ENCODE results near the gene PIH1D2. TPM values are rescaled to one million over a fixed set of nuclear protein-coding genes. Genes with fewer than 3 reads are reported as not detected.
"Not testable (repeated sequence)": the region's sequence is repeated elsewhere in the genome, so short reads cannot be mapped to it uniquely, and the experiment has no call there.

Gene PIH1D2
- total RNA-seq, 4 donors from 2014 or later: 0.38 to 2.4 (median 0.90) TPM

- 96 to 97% methylated on average over 3 of the region's 3 CpGs for WGBS, 2 donors
- intact Hi-C loops (cut with DNase I; ENCODE audit: low total_unique reads): no loop called here
These were observed 39.9 kb downstream of the PIH1D2 start for GRCh38 chr11:112033902-112034301.

GRCh38 chr11:112029460-112029859 is 44.4 kb downstream of the PIH1D2 start:
- TF ChIP-seq CTCF (IDR thresholded peaks at IDR 0.05): no peak
- no peak for TF ChIP-seq POLR2A (IDR thresholded peaks at IDR 0.05)
- WGBS, 2 donors: 92 to 96% methylated on average over 2 of the region's 2 CpGs
- no peak for DNase-seq (ENCODE audit: low spot score in 2 of 2)
- no peak overlapping the region for H3K4me3 ChIP-seq (ENCODE audit: low read depth, poor library complexity, severe bottlenecking)
- intact Hi-C loops (cut with DNase I; ENCODE audit: low total_unique reads): no loop called here

More at GRCh38 chr11:112033902-112034301, 39.9 kb downstream of the PIH1D2 start:
- no peak overlapping the region for H3K4me3 ChIP-seq (ENCODE audit: low read depth, poor library complexity, severe bottlenecking)
- TF ChIP-seq CTCF (IDR thresholded peaks at IDR 0.05) (no peak), POLR2A (IDR thresholded peaks at IDR 0.05) (no peak)
- DNase-seq (ENCODE audit: low spot score in 2 of 2): no peak

- intact Hi-C loops (cut with DNase I; ENCODE audit: low total_unique reads); H3K4me3 ChIP-seq (ENCODE audit: low read depth, poor library complexity, severe bottlenecking); DNase-seq (ENCODE audit: low spot score in 2 of 2): not testable (repeated sequence)
- WGBS, 2 donors: 93 to 99% methylated on average over 19 to 21 of the region's 49 CpGs
These were observed 46.9 kb downstream of the PIH1D2 start for GRCh38 chr11:112026784-112027410.

- TF ChIP-seq POLR2A (IDR thresholded peaks at IDR 0.05) (no peak), CTCF (IDR thresholded peaks at IDR 0.05) (no peak)
- 0 to 2% methylated on average over 2 to 8 of the region's 8 CpGs for WGBS, 2 donors
- intact Hi-C loops (cut with DNase I; ENCODE audit: low total_unique reads): no loop called here
These were observed 48.1 kb downstream of the PIH1D2 start for GRCh38 chr11:112025707-112026106.

GRCh38 chr11:112024773-112025678 is 48.8 kb downstream of the PIH1D2 start, which contains the start of gene DLAT:
DLAT (plus strand) TSS chr11:112025408; CDS start chr11:112025473, 65 bp downstream.
- intact Hi-C loops (cut with DNase I; ENCODE audit: low total_unique reads): no loop called here
- DNase-seq (ENCODE audit: low spot score in 2 of 2): peak; percentile 78 to 96
- H3K4me3 ChIP-seq (ENCODE audit: low read depth, poor library complexity, severe bottlenecking): peak within 1 kb of the TSS; percentile 61
- TF ChIP-seq POLR2A (IDR thresholded peaks at IDR 0.05) (no peak), CTCF (IDR thresholded peaks at IDR 0.05) (no peak)
- WGBS, 2 donors: 0% methylated on average over 55 to 58 of the region's 71 CpGs

More at GRCh38 chr11:112025707-112026106, 48.1 kb downstream of the PIH1D2 start:
- peak overlapping the region; percentile 61 for H3K4me3 ChIP-seq (ENCODE audit: low read depth, poor library complexity, severe bottlenecking)
- no peak for DNase-seq (ENCODE audit: low spot score in 2 of 2)

GRCh38 chr11:112024178-112024772 is 49.5 kb downstream of the PIH1D2 start:
- TF ChIP-seq CTCF (IDR thresholded peaks at IDR 0.05) (no peak), POLR2A (IDR thresholded peaks at IDR 0.05) (no peak)
- 18 to 19% methylated on average over 10 of the region's 10 CpGs for WGBS, 2 donors
- intact Hi-C loops (cut with DNase I; ENCODE audit: low total_unique reads): no loop called here
- DNase-seq (ENCODE audit: low spot score in 2 of 2): no peak
- no peak overlapping the region for H3K4me3 ChIP-seq (ENCODE audit: low read depth, poor library complexity, severe bottlenecking)

Data from lower leg skin (tissue), 4 donors.